Epithelial cell of esophagus (primary cell): ENCODE data around the gene ICAM4.

Experiments used
- DNase-seq: peaks from one replicate; pipeline ENCODE4 v3.0.0; 2010; ENCODE audit warnings: low read depth
- H3K4me3 ChIP-seq: 2 replicates; pipeline ENCODE4 v1.5.1; 2011; ENCODE audit warnings: mild to moderate bottlenecking, low read length, control low read depth
- CTCF ChIP-seq: IDR thresholded peaks from 2 replicates; pipeline ENCODE4 v1.5.1; 2011; ENCODE audit warnings: low read depth, mild to moderate bottlenecking, low read length, control low read depth, inconsistent platforms; ENCODE audit not compliant: insufficient read depth; ENCODE audit errors: missing control alignments

ICAM4 gene

GRCh38 chr19:10317045-10317856, 30.5 kb downstream of the ICAM4 start:
- H3K4me3 ChIP-seq: no peak overlapping the region
- DNase-seq: no peak
- TF ChIP-seq CTCF: no peak

GRCh38 chr19:10317857-10318462, 31.2 kb downstream of the ICAM4 start:
- no peak for TF ChIP-seq CTCF
- no peak overlapping the region for H3K4me3 ChIP-seq
- no peak for DNase-seq

GRCh38 chr19:10318807-10319682, 32.3 kb downstream of the ICAM4 start:
- TF ChIP-seq CTCF: no peak
- no peak overlapping the region for H3K4me3 ChIP-seq
- no peak for DNase-seq

GRCh38 chr19:10320602-10321416, 34.1 kb downstream of the ICAM4 start:
- no peak overlapping the region for H3K4me3 ChIP-seq
- no peak for TF ChIP-seq CTCF
- no peak for DNase-seq

GRCh38 chr19:10321417-10321797, 34.7 kb downstream of the ICAM4 start:
- TF ChIP-seq CTCF: no peak
- no peak overlapping the region for H3K4me3 ChIP-seq
- no peak for DNase-seq

- no peak overlapping the region for H3K4me3 ChIP-seq
- no peak for DNase-seq
- no peak for TF ChIP-seq CTCF
Measured at GRCh38 chr19:10321874-10322835, 35.4 kb downstream of the ICAM4 start.
